Epithelial cell of esophagus (primary cell): Measurements from ENCODE around the gene TMEM53.

ENCODE experiments used
- DNase-seq: peaks from one replicate; pipeline ENCODE4 v3.0.0; 2010; ENCODE audit warnings: low read depth
- H3K4me3 ChIP-seq: 2 replicates; pipeline ENCODE4 v1.5.1; 2011; ENCODE audit warnings: mild to moderate bottlenecking, low read length, control low read depth
- CTCF ChIP-seq: IDR thresholded peaks from 2 replicates; pipeline ENCODE4 v1.5.1; 2011; ENCODE audit warnings: low read depth, mild to moderate bottlenecking, low read length, control low read depth, inconsistent platforms; ENCODE audit not compliant: insufficient read depth; ENCODE audit errors: missing control alignments

The TMEM53 gene

DNA sequence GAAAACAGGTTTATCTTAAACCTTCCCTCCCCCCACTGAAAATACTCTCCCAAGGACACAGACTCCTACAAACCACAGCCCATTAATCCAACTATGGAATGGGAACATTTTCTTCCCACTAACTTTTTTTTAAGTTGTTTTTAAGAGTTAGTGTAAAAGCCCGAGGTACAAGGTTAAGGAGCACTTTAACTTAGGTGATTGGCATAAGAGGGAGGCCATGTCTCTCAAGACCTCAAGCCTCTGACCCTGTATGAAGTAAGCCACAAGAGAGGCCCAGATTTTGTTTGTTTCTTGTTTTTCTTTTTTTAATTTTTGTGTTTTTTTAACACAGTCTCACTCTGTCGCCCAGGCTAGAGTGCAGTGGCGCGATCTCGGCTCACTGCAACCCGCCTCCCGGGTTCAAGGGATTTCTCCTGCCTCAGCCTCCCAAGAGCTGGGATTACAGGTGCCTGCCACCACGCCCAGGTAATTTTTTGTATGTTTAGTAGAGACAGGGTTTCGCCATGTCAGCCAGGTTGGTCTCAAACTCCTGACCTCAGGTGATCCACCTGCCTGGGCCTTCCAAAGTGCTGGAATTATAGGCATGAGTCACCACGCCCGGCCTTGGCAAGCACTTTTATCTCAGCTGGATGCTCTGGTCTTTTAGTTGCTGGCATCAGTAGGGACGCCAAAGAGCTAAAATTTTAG lies 14.6 kb upstream of the TMEM53 start:
- no peak for TF ChIP-seq CTCF
- H3K4me3 ChIP-seq, result no peak overlapping the region
- no peak for DNase-seq

DNA sequence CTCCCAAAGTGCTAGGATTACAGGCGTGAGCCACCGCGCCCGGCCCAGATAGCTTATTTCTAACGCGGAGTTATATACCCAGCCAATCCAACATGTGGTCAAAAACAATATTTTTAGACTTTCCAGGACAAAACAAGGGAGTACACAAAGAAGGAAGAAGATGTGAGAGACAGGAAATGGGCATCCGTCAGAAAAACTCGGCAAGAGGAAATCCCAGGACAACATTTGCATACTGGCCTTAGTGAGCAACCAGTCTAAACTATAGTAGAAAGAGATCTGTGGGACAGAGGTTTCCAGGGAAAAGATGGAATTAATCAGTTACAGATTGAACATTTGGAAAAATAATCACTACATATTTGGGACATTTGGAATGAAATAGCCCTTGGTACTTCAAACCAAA lies 11.6 kb upstream of the TMEM53 start:
- DNase-seq, result no peak
- no peak overlapping the region for H3K4me3 ChIP-seq
- TF ChIP-seq CTCF, result no peak

- no peak for TF ChIP-seq CTCF
- no peak overlapping the region for H3K4me3 ChIP-seq
- DNase-seq, result no peak
Measured at GRCh38 chr1:44685218-44685617, 10.9 kb upstream of the TMEM53 start.

DNA sequence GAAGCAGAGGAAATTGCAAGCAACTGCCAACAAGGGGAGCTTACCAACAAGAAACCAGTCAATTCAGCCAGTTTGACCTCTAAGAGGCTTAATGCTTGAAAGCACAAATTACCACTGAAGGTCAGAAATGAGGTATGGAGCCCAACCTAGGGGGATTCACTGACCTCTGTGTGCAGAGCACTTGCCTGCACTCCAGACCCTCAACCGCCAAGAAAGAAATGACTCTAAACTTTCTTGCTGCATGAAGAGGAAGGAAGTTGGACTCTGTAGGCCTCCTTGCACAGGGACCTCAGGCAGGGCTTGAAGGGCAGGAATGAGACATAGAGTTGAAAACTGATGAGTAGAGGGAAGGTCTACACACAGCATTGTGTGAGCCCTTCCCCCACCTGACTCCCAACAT lies 10.2 kb upstream of the TMEM53 start:
- no peak for TF ChIP-seq CTCF
- no peak overlapping the region for H3K4me3 ChIP-seq
- no peak for DNase-seq

DNA sequence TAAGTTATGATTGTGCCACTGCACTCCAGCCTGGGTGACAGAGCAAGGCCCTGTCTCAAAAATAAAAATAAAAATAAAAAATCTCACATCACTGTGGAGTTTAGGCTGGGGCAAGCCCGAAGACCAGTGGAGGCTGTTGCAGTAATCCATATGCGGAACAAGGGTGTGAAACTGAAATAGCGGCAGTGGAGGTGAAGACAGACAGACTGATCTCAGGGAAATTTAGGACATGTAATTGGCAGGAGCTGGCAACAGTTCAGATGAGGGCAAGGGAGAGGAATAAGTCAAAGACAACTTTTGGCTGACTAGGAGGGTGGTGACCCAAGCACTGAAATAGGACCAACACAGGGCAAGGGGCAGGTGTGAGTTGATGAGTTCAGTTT lies 8.6 kb upstream of the TMEM53 start:
- no peak for DNase-seq
- TF ChIP-seq CTCF, result no peak
- no peak overlapping the region for H3K4me3 ChIP-seq

- no peak for TF ChIP-seq CTCF
- DNase-seq, result no peak
- no peak overlapping the region for H3K4me3 ChIP-seq
Measured at GRCh38 chr1:44681905-44682882, 7.9 kb upstream of the TMEM53 start.
